Fibroblast of villous mesenchyme (primary cell): ENCODE measurements around the gene CSN3. TPM values are rescaled to one million over a fixed set of nuclear protein-coding genes. Genes with fewer than 3 reads are reported as not detected.
A peak's percentile ranks its signal among the peaks of the same experiment; 100 is the strongest.

Source experiments
- DNase-seq: peaks from one replicate; pipeline ENCODE4 v3.0.0-alpha.2; 2010; ENCODE audit warnings: low read depth
- H3K4me3 ChIP-seq: 2 replicates; pipeline ENCODE4 v1.5.1; 2011; ENCODE audit warnings: low read depth, mild to moderate bottlenecking, low read length
- CTCF ChIP-seq: IDR thresholded peaks from 2 replicates; pipeline ENCODE4 v1.5.1; 2012; ENCODE audit warnings: low read depth, mild to moderate bottlenecking, low read length; ENCODE audit not compliant: insufficient read depth
- total RNA-seq: library from RNA; depleted of rRNA; stranded (reverse); fragments of >200 nt; gene quantifications from 2 replicates; pipeline ENCODE4 v1.2.3, GENCODE V29; 2012

Gene CSN3
- total RNA-seq, 1 donor: not detected

- H3K4me3 ChIP-seq: no peak within 1 kb of the TSS
- no peak for TF ChIP-seq CTCF
- DNase-seq: no peak
Observed at GRCh38 chr4:70225824-70226223, 16.6 kb upstream of the CSN3 start, which contains the start of gene FDCSP. Gene FDCSP (plus strand): TSS chr4:70226124. CDS start chr4:70231195, 5,071 bp downstream.

- no peak for TF ChIP-seq CTCF
- DNase-seq: no peak
- H3K4me3 ChIP-seq: no peak overlapping the region
Observed at GRCh38 chr4:70236125-70236524, 6.3 kb upstream of the CSN3 start.

DNA sequence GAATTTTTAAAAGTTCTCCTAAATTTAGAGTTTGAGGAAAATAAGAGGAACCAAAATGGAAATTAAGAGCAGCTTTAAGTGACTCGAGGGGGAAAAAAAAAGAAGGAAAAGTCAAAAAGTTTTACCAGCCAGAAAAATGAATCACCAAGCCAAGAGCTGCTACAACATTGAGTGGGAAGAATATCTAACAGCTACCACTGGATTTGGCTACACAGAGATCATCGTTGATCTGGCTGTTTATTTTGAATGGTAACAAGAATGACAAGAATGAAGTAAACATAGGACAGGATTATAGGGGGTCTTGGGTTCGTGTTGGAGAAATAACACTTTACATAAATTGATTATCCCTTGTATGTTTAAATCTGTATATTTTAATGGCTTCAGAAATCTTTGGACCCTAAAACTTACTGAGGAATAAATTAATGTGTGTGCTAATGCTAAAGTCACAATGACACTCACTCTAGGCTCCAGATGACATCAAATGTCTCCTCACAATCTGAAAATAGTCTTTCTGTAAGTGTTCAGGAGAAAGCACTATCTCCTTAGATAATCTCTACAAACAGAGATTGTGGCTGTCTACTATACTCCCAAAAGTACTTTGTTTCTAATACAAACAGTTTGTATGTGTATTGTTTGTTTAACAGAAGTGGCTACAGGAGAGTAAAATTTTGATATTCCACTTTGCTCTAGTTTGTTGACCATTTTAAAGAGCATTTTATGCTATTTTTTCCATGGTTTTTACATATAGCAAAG lies 3.1 kb upstream of the CSN3 start:
- TF ChIP-seq CTCF: no peak
- no peak overlapping the region for H3K4me3 ChIP-seq
- no peak for DNase-seq

GRCh38 chr4:70239884-70240591 lies 2.4 kb upstream of the CSN3 start:
- peak; percentile 75 for DNase-seq
- no peak for TF ChIP-seq CTCF

GRCh38 chr4:70243091-70243490 lies 694 bp downstream of the CSN3 start:
- no peak for TF ChIP-seq CTCF
- no peak for DNase-seq
- H3K4me3 ChIP-seq: no peak overlapping the region

More at GRCh38 chr4:70239884-70240591, 2.4 kb upstream of the CSN3 start:
- no peak overlapping the region for H3K4me3 ChIP-seq

- no peak overlapping the region for H3K4me3 ChIP-seq
- TF ChIP-seq CTCF: no peak
- DNase-seq: no peak
Observed at GRCh38 chr4:70251250-70251944, 9.0 kb downstream of the CSN3 start.
